ENCODE results near the gene ERC2.

GRCh38 chr3:55607175-55607574 is 861.1 kb downstream of the ERC2 start:
- TF ChIP-seq POLR2A (IDR thresholded peaks at IDR 0.05) (no peak), CTCF (IDR thresholded peaks at IDR 0.05) (no peak), POLR2AphosphoS5 (IDR thresholded peaks at IDR 0.05) (no peak)

Measured in breast epithelium (tissue), 3 donors.